Esophagus squamous epithelium (tissue), 5 donors: ENCODE measurements around the gene CCDC33. TPM values are rescaled to one million over a fixed set of nuclear protein-coding genes. Genes with fewer than 3 reads are reported as not detected.

Source experiments
- DNase-seq: peaks from one replicate; lab custom pipeline; 2025; lab: John Stamatoyannopoulos, UW
- H3K27ac ChIP-seq, 4 donors: fragments of 200-600 bp; sonication (generic); one replicate each; pipeline ENCODE4 v1.5.1; 2016 to 2019; ENCODE audit warnings: mild to moderate bottlenecking in 1 of 4
- H3K27me3 ChIP-seq, 4 donors: fragments of 200-600 bp; sonication (generic); 1 replicate in 3 of 4; 2 replicates in 1 of 4; pipeline versions ENCODE4 v1.5.1 to v1.6.0; 2017 to 2021; ENCODE audit warnings: antibody characterized with exemption in 1 of 4
- H3K36me3 ChIP-seq, 3 donors: fragments of 200-600 bp; sonication (generic); one replicate each; pipeline ENCODE4 v1.5.1; 2016 to 2019
- H3K4me1 ChIP-seq, 3 donors: fragments of 200-600 bp; sonication (generic); one replicate each; pipeline ENCODE4 v1.5.1; 2017 to 2019
- H3K4me3 ChIP-seq, 4 donors: fragments of 200-600 bp; sonication (generic); 1 replicate in 3 of 4; 2 replicates in 1 of 4; pipeline ENCODE4 v1.5.1; 2016 to 2019; ENCODE audit warnings: mild to moderate bottlenecking in 2 of 4, moderate library complexity in 1 of 4
- H3K9me3 ChIP-seq, 3 donors: fragments of 200-600 bp; sonication (generic); one replicate each; pipeline ENCODE4 v1.5.1; 2016 to 2019
- POLR2A ChIP-seq, 4 donors: fragments of 450-650 bp; IDR thresholded peaks; one replicate each; pipeline ENCODE4 v1.6.1; 2017; ENCODE audit warnings: antibody characterized with exemption in 4 of 4, mild to moderate bottlenecking in 4 of 4, moderate library complexity in 3 of 4
- WGBS, 2 donors: methylation state at CpG; one replicate each; pipeline ENCODE4 v1.1.5; 2018; 5-methylcytosine and 5-hydroxymethylcytosine counted together
- intact Hi-C: fragments of 100-400 bp; cut with DNase I; formaldehyde crosslinking; loops from one replicate; pipeline ENCODE4 v1.15.0; 2022
- total RNA-seq, 4 donors: library from RNA; depleted of rRNA; stranded (reverse); fragments of >200 nt; gene quantifications; one replicate each; pipeline ENCODE4 v1.1.0, GENCODE V29; 2016
- TF ChIP-seq, protein P1 (sequence below), 6 experiments: fragments of 450-650 bp in 4 of 6; fragments of 200-600 bp in 2 of 6; sonication (generic) in 2 of 6; IDR thresholded peaks; one replicate each; pipeline ENCODE4 v1.5.1; 2016 to 2019; ENCODE audit warnings: antibody characterized with exemption in 6 of 6, mild to moderate bottlenecking in 4 of 6, moderate library complexity in 4 of 6
- donor health status: DM: yes; HTN: yes; CAD: no.

The CCDC33 gene
- total RNA-seq, 4 donors from 2014 or later = not detected

DNA sequence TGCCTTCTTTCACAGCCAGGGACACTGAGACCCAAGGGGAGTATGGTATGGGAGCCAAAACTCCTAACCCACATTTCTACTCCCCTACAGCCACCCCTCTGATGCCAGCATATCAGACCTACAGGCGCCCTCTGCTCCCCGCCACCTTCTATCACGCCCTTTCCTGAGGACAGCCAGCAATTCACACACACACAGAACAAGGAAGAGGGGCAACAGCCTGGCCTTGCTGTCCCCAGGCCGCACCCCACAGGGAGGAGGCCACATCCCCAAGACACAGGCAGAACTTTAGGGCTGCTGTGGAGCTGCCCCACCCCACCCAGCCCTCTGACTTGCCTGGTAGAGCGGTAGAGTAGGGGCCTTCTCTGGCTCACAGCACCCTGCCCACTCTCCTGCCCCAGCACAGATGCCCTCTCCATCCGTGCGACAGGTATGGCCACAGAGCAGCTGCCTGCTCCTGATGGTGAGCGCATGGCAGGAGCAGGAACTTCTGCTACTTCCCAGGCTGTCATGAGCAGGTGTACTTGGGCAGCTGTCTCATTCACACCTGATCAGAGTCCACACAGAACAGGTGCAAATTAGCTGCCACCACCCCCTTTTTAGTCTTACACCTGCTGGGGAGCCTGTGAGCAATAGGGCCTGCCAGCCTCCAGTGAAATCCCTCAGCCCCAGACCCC, 33.4 kb downstream of the CCDC33 start:
- intact Hi-C loops = no loop called here
- DNase-seq = no peak
- 62 to 93% methylated on average over 2 to 3 of the region's 8 CpGs for WGBS, 2 donors
- H3K36me3 ChIP-seq = no peaks in the 10 kb centered on the region
- TF ChIP-seq, protein P1, sequence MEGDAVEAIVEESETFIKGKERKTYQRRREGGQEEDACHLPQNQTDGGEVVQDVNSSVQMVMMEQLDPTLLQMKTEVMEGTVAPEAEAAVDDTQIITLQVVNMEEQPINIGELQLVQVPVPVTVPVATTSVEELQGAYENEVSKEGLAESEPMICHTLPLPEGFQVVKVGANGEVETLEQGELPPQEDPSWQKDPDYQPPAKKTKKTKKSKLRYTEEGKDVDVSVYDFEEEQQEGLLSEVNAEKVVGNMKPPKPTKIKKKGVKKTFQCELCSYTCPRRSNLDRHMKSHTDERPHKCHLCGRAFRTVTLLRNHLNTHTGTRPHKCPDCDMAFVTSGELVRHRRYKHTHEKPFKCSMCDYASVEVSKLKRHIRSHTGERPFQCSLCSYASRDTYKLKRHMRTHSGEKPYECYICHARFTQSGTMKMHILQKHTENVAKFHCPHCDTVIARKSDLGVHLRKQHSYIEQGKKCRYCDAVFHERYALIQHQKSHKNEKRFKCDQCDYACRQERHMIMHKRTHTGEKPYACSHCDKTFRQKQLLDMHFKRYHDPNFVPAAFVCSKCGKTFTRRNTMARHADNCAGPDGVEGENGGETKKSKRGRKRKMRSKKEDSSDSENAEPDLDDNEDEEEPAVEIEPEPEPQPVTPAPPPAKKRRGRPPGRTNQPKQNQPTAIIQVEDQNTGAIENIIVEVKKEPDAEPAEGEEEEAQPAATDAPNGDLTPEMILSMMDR (IDR thresholded peaks at IDR 0.05) = no peak
- TF ChIP-seq POLR2A (IDR thresholded peaks at IDR 0.05) = no peak
- no peak overlapping the region for H3K27ac ChIP-seq
- H3K9me3 ChIP-seq = no peaks in the 10 kb centered on the region
- H3K27me3 ChIP-seq = peaks cover 0 to 77% (median 0%) of the 10 kb centered on the region in 4 donors
- no peak overlapping the region for H3K4me3 ChIP-seq
- no peaks in the 10 kb centered on the region for H3K4me1 ChIP-seq

DNA sequence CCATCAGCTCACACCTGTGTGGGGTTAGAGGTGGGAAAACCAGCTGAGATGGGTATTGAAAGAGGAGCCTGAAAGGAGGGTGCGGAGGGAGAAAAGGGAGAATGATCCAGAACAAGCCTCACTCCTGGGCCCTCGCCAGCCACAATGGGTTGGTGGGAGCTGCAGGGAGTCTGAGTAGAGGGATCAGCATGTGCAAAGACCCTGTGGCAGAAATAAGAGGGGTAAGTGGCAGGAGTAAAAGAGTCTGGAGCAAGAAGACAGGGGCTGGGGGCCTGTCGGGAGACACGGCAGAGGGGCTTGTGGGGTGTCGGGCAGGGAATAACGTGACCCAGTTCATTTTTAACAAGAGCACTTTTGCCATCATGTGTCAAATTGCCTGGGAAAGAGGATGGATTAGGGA, 34.0 kb downstream of the CCDC33 start:
- intact Hi-C loops = no loop called here
- Histone ChIP-seq H3K27ac (no peak overlapping the region), H3K27me3 (peaks cover 0 to 77% (median 0%) of the 10 kb centered on the region in 4 donors), H3K4me1 (no peaks in the 10 kb centered on the region), H3K36me3 (no peaks in the 10 kb centered on the region), H3K9me3 (no peaks in the 10 kb centered on the region), H3K4me3 (no peak overlapping the region)
- DNase-seq = no peak
- TF ChIP-seq, protein P1 (IDR thresholded peaks at IDR 0.05) = no peak
- TF ChIP-seq POLR2A (IDR thresholded peaks at IDR 0.05) = no peak
- 86 to 91% methylated on average over 6 of the region's 6 CpGs for WGBS, 2 donors

DNA sequence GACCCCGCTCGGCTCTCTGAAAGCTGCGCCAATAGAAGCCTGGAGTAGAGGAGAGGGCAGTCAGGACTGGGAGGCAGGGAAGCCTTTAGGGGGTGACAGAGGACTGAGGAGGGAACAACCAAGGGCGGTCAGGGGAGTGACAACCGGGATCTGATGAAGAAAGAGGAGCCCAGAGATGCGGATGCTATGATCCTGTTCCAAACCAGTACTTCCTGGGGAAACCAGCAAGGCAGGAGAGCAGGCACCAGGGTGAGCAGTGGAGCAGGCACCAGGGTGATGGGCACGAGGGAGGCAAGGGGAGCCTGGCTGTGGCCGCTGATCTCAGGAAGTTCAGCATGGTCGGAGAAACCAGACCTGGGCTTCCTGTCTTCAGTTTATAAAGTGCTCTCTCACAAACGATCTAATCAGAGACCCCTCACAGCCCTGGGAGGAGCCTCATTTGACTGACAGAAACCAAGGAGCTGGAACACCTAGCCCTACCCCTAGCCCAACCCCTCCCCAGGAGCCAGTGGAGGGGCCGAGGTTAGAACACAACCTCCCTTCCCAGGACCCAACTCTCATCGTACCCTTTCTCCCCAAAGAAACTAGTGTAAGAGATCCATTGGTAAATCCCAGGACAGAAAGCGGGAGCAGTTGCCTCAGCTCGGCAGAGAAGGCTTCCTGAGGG, 34.9 kb downstream of the CCDC33 start:
- H3K36me3 ChIP-seq = no peaks in the 10 kb centered on the region
- no peaks in the 10 kb centered on the region for H3K9me3 ChIP-seq
- H3K27me3 ChIP-seq = peaks cover 0 to 68% (median 0%) of the 10 kb centered on the region in 4 donors
- 36 to 40% methylated on average over 12 of the region's 14 CpGs for WGBS, 2 donors
- H3K27ac ChIP-seq = no peak overlapping the region
- intact Hi-C loops = no loop called here
- TF ChIP-seq, protein P1 (IDR thresholded peaks at IDR 0.05) = no peak
- no peak for TF ChIP-seq POLR2A (IDR thresholded peaks at IDR 0.05)
- DNase-seq = no peak
- no peak overlapping the region for H3K4me3 ChIP-seq
- H3K4me1 ChIP-seq = no peaks in the 10 kb centered on the region

DNA sequence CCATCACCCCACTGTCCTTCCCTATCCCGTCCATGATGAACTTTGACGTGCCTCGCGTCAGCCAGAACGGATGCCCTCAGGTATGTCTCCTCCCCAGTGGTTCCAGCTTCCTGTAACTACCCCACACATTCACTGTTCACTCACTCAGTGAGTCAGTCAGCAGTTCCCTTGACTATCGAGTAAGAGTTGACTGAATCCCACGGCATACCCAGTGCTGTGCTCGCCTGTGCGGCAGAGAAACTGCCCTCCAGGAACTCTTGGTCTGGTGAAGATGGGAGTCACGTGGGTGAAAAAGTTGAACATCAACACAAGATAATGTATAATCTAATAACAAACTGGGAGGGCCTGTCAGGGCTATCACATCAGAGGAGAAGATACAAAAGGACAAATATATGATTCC, 36.7 kb downstream of the CCDC33 start:
- Histone ChIP-seq H3K4me1 (no peaks in the 10 kb centered on the region), H3K36me3 (no peaks in the 10 kb centered on the region), H3K4me3 (no peak overlapping the region), H3K27me3 (peaks cover 0 to 65% (median 0%) of the 10 kb centered on the region in 4 donors), H3K9me3 (no peaks in the 10 kb centered on the region), H3K27ac (no peak overlapping the region)
- 78 to 86% methylated on average over 8 to 9 of the region's 10 CpGs for WGBS, 2 donors
- TF ChIP-seq POLR2A (IDR thresholded peaks at IDR 0.05) = no peak
- TF ChIP-seq, protein P1 (IDR thresholded peaks at IDR 0.05) = no peak
- DNase-seq = no peak
- intact Hi-C loops = no loop called here

DNA sequence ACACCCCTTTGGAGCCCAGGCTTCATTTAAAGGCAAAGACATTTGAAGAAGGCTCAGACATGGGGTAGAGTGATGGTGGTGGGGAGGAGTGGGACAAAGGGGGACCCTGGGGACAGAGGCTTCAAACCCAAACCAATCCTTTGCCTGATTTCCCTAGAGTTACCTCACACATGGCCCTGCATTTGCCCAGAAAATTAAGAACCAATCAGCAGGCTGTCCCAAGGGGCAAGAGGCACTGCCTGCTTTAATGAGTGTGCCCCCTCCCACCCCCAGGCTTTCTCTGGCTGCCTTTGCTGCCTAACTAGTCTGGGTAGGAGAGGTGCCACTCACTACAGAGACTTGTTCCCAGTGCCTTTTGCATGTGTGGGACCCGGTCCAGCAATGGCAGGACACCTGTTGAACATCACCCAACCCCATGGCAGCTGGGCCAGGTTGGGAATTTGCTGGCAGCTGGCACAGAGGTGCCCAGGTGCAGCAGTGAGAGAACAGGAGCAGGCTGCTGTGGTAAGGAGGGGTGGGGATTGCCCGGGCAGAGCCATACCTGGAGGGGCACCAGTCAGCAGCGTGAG, 38.4 kb downstream of the CCDC33 start:
- intact Hi-C loops = no loop called here
- H3K4me1 ChIP-seq = no peaks in the 10 kb centered on the region
- no peak for TF ChIP-seq POLR2A (IDR thresholded peaks at IDR 0.05)
- TF ChIP-seq, protein P1 (IDR thresholded peaks at IDR 0.05) = no peak
- no peak overlapping the region for H3K4me3 ChIP-seq
- no peak overlapping the region for H3K27ac ChIP-seq
- peaks cover 0 to 60% (median 0%) of the 10 kb centered on the region in 4 donors for H3K27me3 ChIP-seq
- no peaks in the 10 kb centered on the region for H3K36me3 ChIP-seq
- DNase-seq = no peak
- no peaks in the 10 kb centered on the region for H3K9me3 ChIP-seq
- WGBS, 2 donors = 75% methylated on average over 2 of the region's 3 CpGs; no CpG with 5 or more reads in 1 of the 2 donors
